IMR-90 (cell line): ENCODE data around the gene THUMPD2. TPM values are rescaled to one million over a fixed set of nuclear protein-coding genes. Genes with fewer than 3 reads are reported as not detected.

ENCODE experiments used
- ATAC-seq: fragments of 200-7000 bp; cut with Tn5 transposase; 2 replicates; pipeline ENCODE4 v1.9.1; 2020; ENCODE audit warnings: low read depth, mild to moderate bottlenecking, moderate library complexity
- BruUV-seq: library from RNA; stranded (reverse); fragments of 400-500 nt; replicated peaks from 2 replicates; lab custom pipeline; 2021; lab: Mats Ljungman, UMichigan
- CTCF ChIA-PET: fragments of 300-600 bp; formaldehyde crosslinking; extraction: SDS; loops from one replicate; lab custom pipeline; 2021; ENCODE audit warnings: antibody characterized with exemption; lab: Yijun Ruan, JAX
- POLR2A ChIA-PET: fragments of 300-600 bp; sonication (Branson Sonifier 250); formaldehyde crosslinking; loops from one replicate; lab custom pipeline; 2022; ENCODE audit warnings: antibody characterized with exemption; ENCODE audit not compliant: unreplicated experiment; lab: Charles Lee
- DNase-seq: peaks from one replicate; pipeline ENCODE4 v3.0.0; 2013
- H2AFZ ChIP-seq: replicated peaks from 2 replicates; pipeline ENCODE3; 2013; ENCODE audit warnings: low read length, mild to moderate bottlenecking; ENCODE audit not compliant: poor library complexity
- H2AK5ac ChIP-seq: 2 replicates; pipeline ENCODE4 v1.6.1; 2013; ENCODE audit warnings: low read depth, low read length, inconsistent platforms
- H2AK9ac ChIP-seq: replicated peaks from 2 replicates; pipeline ENCODE3; 2013; ENCODE audit warnings: mild to moderate bottlenecking, low read depth, low read length, moderate library complexity; ENCODE audit not compliant: poor library complexity
- H2BK120ac ChIP-seq: 2 replicates; pipeline ENCODE4 v1.6.1; 2013; ENCODE audit warnings: low read depth, low read length, inconsistent platforms
- H2BK15ac ChIP-seq: 3 replicates; pipeline ENCODE4 v1.6.1; 2013; ENCODE audit warnings: low read depth, low read length, inconsistent platforms
- H2BK20ac ChIP-seq: 2 replicates; pipeline ENCODE4 v1.6.1; 2013; ENCODE audit warnings: low read depth, mild to moderate bottlenecking, inconsistent platforms, low read length, moderate library complexity
- H2BK5ac ChIP-seq: 2 replicates; pipeline ENCODE4 v1.6.1; 2013; ENCODE audit warnings: mild to moderate bottlenecking, low read depth, low read length, inconsistent platforms; ENCODE audit not compliant: poor library complexity, severe bottlenecking
- H3K14ac ChIP-seq: replicated peaks from 2 replicates; pipeline ENCODE4 v1.6.1; 2013; ENCODE audit warnings: low read depth, low read length, inconsistent platforms
- H3K18ac ChIP-seq: 2 replicates; pipeline ENCODE4 v1.6.1; 2013; ENCODE audit warnings: low read depth, low read length, control low read depth
- H3K23ac ChIP-seq: 2 replicates; pipeline ENCODE4 v1.6.1; 2013; ENCODE audit warnings: low read depth, low read length, inconsistent platforms
- H3K27ac ChIP-seq: 2 replicates; pipeline ENCODE4 v1.5.1; 2013; ENCODE audit warnings: mild to moderate bottlenecking, control low read depth, low read length; ENCODE audit not compliant: insufficient read depth
- H3K27me3 ChIP-seq: 2 replicates; pipeline ENCODE4 v1.6.1; 2013; ENCODE audit warnings: low read length; ENCODE audit not compliant: control insufficient read depth, insufficient read depth
- H3K36me3 ChIP-seq: 2 replicates; pipeline ENCODE4 v1.6.1; 2013; ENCODE audit warnings: low read length, mixed read lengths; ENCODE audit not compliant: control insufficient read depth, insufficient read depth
- H3K4ac ChIP-seq: 2 replicates; pipeline ENCODE4 v1.6.1; 2013; ENCODE audit warnings: low read depth, low read length, inconsistent platforms
- H3K4me1 ChIP-seq: 2 replicates; pipeline ENCODE4 v1.6.1; 2013; ENCODE audit warnings: low read length, mixed read lengths; ENCODE audit not compliant: control insufficient read depth, insufficient read depth
- H3K4me2 ChIP-seq: 2 replicates; pipeline ENCODE4 v1.6.1; 2013; ENCODE audit warnings: low read depth, mild to moderate bottlenecking, control low read depth, low read length, moderate library complexity
- H3K4me3 ChIP-seq: 2 replicates; pipeline ENCODE4 v1.5.1; 2013; ENCODE audit warnings: low read depth, mild to moderate bottlenecking, control low read depth, low read length, moderate library complexity; ENCODE audit not compliant: insufficient read depth
- H3K56ac ChIP-seq: 2 replicates; pipeline ENCODE4 v1.6.1; 2013; ENCODE audit warnings: low read length, inconsistent platforms; ENCODE audit not compliant: insufficient read depth; ENCODE audit errors: extremely low read depth
- H3K79me1 ChIP-seq, 2 experiments: 2 replicates each; pipeline ENCODE4 v1.6.1; 2013; ENCODE audit warnings: low read length in 2 of 2, inconsistent platforms in 1 of 2, low read depth in 1 of 2
- H3K9ac ChIP-seq: 2 replicates; pipeline ENCODE4 v1.6.1; 2013; ENCODE audit warnings: low read depth, low read length, control low read depth
- H3K9me1 ChIP-seq: 2 replicates; pipeline ENCODE4 v1.6.1; 2013; ENCODE audit warnings: low read length, inconsistent platforms; ENCODE audit not compliant: insufficient read depth
- H3K9me3 ChIP-seq: 2 replicates; pipeline ENCODE4 v1.6.1; 2013; ENCODE audit warnings: low read length; ENCODE audit not compliant: control insufficient read depth, insufficient read depth
- H4K20me1 ChIP-seq: 2 replicates; pipeline ENCODE4 v1.6.1; 2013; ENCODE audit warnings: low read length, inconsistent platforms; ENCODE audit not compliant: insufficient read depth
- H4K5ac ChIP-seq: 2 replicates; pipeline ENCODE4 v1.6.1; 2013; ENCODE audit warnings: mild to moderate bottlenecking, low read depth, low read length, control low read depth
- H4K8ac ChIP-seq, 2 experiments: 2 replicates each; pipeline ENCODE4 v1.6.1; 2013; ENCODE audit warnings: low read depth in 2 of 2, low read length in 2 of 2, control low read depth in 1 of 2, inconsistent platforms in 1 of 2
- H4K91ac ChIP-seq: 2 replicates; pipeline ENCODE4 v1.6.1; 2013; ENCODE audit warnings: low read depth, low read length, inconsistent platforms; ENCODE audit not compliant: insufficient read depth
- ELK1 ChIP-seq: fragments of 150-350 bp; IDR thresholded peaks from 2 replicates; pipeline ENCODE4 v1.6.1; 2016; ENCODE audit warnings: low read depth, mild to moderate bottlenecking, low read length, moderate library complexity, borderline replicate concordance
- FOS ChIP-seq: fragments of 150-350 bp; IDR thresholded peaks from 2 replicates; pipeline ENCODE4 v1.6.1; 2016; ENCODE audit warnings: low read depth, low read length
- MAFK ChIP-seq: IDR thresholded peaks from 2 replicates; pipeline ENCODE4 v1.6.1; 2012; ENCODE audit warnings: low read depth, low read length, improper control_type of control experiment
- RAD21 ChIP-seq: IDR thresholded peaks from 2 replicates; pipeline ENCODE4 v1.6.1; 2012; ENCODE audit warnings: low read length, improper control_type of control experiment
- RFX5 ChIP-seq: IDR thresholded peaks from 2 replicates; pipeline ENCODE4 v1.8.0; 2012; ENCODE audit warnings: low read depth, mild to moderate bottlenecking, low read length, moderate library complexity
- WGBS, 2 experiments: methylation state at CpG; one replicate each; pipeline versions ENCODE4 v1.1.5 to v1.1.7; 2013; ENCODE audit warnings: missing lambda C conversion rate in 2 of 2; ENCODE audit not compliant: insufficient read length in 1 of 2; ENCODE audit errors: extremely low coverage in 2 of 2; 5-methylcytosine and 5-hydroxymethylcytosine counted together
- dilution Hi-C: fragments of 300-500 bp; cut with HindIII; formaldehyde crosslinking; loops from one replicate; pipeline ENCODE4 v1.14.3; 2018; ENCODE audit warnings: low sequenced_read_pairs; ENCODE audit not compliant: unreplicated experiment
- in situ Hi-C: fragments of 300-500 bp; cut with MboI; formaldehyde crosslinking; loops from 3 replicates; pipeline ENCODE4 v1.14.3; 2019; ENCODE audit warnings: low sequenced_read_pairs, inconsistent platforms, mixed read lengths
- intact Hi-C: fragments of 100-400 bp; cut with micrococcal nuclease; formaldehyde crosslinking; loops from 2 replicates; pipeline ENCODE4 v1.10.0; 2022
- polyA plus RNA-seq, 3 experiments: library from polyadenylated mRNA; depleted of rRNA; stranded (reverse); fragments of >200 nt; gene quantifications; 2 replicates each; pipeline ENCODE4 v1.2.3, GENCODE V29; 2012; ENCODE audit warnings: low replicate concordance in 1 of 3
- total RNA-seq: library from RNA; depleted of rRNA; stranded (reverse); fragments of >200 nt; gene quantifications from 2 replicates; pipeline ENCODE4 v1.2.3, GENCODE V29; 2012

Gene THUMPD2
- total and polyA plus RNA-seq, 2 of the 4 experiments (the other 2 are of a cell fraction) = 4.8 to 7.0 TPM

- Histone ChIP-seq H3K18ac (no peak overlapping the region), H3K79me1 (no peaks in the 10 kb centered on the region), H4K8ac (no peak overlapping the region), H3K27me3 (no peaks in the 10 kb centered on the region), H3K4me1 (no peaks in the 10 kb centered on the region; the same call in 1 of the 2 replicates), H4K20me1 (no peaks in the 10 kb centered on the region), H3K4me2 (no peak overlapping the region), H3K9me3 (no peaks in the 10 kb centered on the region), H3K56ac (no peak overlapping the region), H3K4me3 (no peak overlapping the region), H3K9ac (no peak overlapping the region), H2AFZ (no peak overlapping the region), H4K91ac (no peak overlapping the region), H4K5ac (no peak overlapping the region), H2AK5ac (no peak overlapping the region), H2BK120ac (no peak overlapping the region), H3K27ac (no peak overlapping the region), H2BK15ac (no peak overlapping the region), H3K4ac (no peak overlapping the region), H2AK9ac (no peak overlapping the region), H2BK20ac (no peak overlapping the region), H3K23ac (no peak overlapping the region), H3K9me1 (no peaks in the 10 kb centered on the region; the same call in 1 of the 2 replicates), H2BK5ac (no peak overlapping the region), H3K36me3 (no peaks in the 10 kb centered on the region), H3K14ac (no peak overlapping the region)
- dilution Hi-C loops = no loop called here
- no TSS peak for BruUV-seq
- CTCF ChIA-PET = no interaction called here
- TF ChIP-seq MAFK (no peak), FOS (no peak), RFX5 (no peak), RAD21 (no peak), ELK1 (no peak)
- intact Hi-C loops = no loop called here
- POLR2A ChIA-PET = no interaction called here
- no peak for ATAC-seq
- in situ Hi-C loops = no loop called here
- DNase-seq = no peak
- 90% methylated on average over 2 of the region's 2 CpGs; no CpG with 5 or more reads in 1 of the 2 experiments for WGBS, 2 experiments
Observed at GRCh38 chr2:39720970-39721369, 58.1 kb downstream of the THUMPD2 start.
